Stimulated activated CD8-positive, alpha-beta memory T cell treated with anti-CD3 and anti-CD28 coated beads, Interleukin-15, amount 100 ng/mL, for 4 hours (primary cell): Measurements from ENCODE around the gene TNFSF12.
A peak's percentile ranks its signal among the peaks of the same experiment; 100 is the strongest.

ENCODE experiments used
- DNase-seq, 2 donors: peaks; one replicate each; pipeline ENCODE4 v3.0.0-alpha.2; 2020; ENCODE audit warnings: low read depth in 2 of 2

Gene TNFSF12

GRCh38 chr17:7569571-7569970 is 20.7 kb downstream of the TNFSF12 start:
- DNase-seq, result no peak

DNA sequence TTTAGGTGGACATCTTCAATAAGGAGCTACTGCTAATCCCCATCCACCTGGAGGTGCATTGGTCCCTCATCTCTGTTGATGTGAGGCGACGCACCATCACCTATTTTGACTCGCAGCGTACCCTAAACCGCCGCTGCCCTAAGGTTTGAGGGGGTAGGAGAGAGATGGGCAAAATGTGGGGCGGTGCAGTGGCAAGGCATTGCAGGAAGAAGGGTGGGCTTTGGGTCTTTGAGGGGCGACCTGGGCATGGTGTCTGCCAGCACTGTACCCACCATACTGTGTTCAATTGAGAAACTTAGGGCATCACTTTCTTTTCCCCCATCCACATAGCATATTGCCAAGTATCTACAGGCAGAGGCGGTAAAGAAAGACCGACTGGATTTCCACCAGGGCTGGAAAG is 21.5 kb downstream of the TNFSF12 start:
- DNase-seq, result no peak

DNA sequence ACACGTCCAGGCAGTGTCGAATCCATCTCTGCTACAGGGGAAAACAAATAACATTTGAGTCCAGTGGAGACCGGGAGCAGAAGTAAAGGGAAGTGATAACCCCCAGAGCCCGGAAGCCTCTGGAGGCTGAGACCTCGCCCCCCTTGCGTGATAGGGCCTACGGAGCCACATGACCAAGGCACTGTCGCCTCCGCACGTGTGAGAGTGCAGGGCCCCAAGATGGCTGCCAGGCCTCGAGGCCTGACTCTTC is 23.4 kb downstream of the TNFSF12 start:
- DNase-seq, result peak in 1 of 2 donors; percentile 99

DNA sequence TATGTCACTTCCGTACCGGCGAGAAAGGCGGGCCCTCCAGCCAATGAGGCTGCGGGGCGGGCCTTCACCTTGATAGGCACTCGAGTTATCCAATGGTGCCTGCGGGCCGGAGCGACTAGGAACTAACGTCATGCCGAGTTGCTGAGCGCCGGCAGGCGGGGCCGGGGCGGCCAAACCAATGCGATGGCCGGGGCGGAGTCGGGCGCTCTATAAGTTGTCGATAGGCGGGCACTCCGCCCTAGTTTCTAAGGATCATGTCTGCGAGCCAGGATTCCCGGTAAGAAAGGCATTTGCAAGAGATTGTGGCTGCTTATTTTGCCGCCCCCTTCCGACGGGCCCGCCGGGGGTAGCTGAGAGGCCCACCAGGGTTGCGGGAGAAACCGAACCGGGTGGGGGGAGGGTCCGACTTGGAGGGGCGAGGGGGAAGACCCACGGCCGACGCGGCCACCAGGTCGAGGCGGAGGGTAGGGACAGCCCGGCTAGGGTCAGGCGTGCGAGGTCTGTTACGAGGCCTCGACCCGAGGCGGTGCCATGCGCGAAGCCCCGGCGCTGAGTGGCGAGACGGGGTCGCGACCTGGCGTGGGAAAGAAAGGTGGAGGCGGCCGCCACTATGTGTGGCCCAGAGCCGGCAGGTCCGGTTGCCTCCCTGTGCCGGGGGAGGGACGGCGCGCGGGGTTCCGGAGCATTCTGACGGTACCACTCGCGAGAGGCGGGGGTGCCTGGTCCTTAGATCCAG is 23.9 kb downstream of the TNFSF12 start:
- DNase-seq, result peak in 1 of 2 donors; percentile 99

DNA sequence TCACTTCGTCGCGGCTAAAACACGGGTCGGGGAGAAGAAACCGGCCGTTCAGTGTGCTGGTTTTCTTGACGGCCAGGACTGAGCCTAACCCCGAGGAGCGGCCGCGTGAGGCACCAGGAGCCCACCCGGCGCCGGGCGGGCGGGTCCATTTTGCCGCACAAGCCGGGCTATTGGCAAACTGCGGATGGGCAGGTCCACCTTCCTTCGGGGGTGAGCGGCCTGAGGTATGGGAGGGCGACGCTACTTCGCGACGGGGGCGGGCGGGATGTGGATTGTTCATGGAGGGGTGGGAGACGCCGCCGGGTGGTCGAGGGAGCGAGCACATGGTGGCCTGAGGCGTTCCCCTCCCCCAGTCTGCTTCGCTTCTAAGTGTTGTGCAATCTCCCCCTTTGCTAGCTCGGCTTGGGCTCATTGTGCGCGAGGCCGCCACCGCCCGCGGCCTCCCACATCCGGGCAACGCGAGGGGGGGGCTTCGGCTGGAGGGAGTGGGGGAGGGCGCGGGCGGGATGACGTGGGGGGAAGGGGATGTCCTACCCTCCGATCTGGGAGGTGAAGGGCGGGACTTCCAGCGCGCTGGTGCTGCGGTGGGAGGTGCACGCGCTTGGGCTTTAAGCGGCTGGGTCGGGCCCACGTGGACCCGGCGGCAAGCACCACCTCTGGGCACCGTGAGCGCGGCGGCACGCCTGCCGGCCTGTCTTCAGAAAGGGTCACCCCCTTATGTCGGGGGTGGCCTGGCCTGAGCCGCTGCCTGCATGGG is 24.6 kb downstream of the TNFSF12 start:
- peak; percentile 86 for DNase-seq

DNA sequence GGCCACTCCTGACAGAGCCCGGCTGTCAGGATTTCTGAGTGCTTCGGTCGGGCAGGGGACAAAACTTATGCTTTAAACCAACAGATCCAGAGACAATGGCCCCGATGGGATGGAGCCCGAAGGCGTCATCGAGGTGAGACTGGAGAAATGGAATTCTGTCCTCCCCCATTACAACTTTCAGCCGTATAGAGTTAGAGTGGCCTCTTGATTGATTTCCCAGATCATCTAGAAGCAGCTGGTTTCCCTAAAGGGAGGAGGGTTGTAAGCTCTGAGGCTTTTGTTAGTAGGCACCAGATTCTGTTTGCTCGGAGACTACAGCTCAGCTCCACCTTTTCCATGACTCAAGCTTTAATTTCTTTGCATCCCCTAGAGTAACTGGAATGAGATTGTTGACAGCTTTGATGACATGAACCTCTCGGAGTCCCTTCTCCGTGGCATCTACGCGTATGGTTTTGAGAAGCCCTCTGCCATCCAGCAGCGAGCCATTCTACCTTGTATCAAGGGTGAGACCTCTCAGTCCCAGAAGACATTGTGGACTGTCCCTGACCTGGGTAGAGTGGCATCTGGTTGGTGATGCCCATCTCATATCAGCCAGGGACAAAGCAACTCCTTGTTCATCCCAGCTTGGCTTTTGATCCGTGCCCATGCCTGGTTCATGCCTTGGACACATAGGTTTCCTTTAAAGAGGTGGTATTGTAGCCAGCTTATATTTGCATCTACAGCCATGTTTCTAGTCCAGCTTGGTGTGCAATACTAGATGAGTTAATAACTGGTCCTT is 25.5 kb downstream of the TNFSF12 start:
- no peak for DNase-seq

DNA sequence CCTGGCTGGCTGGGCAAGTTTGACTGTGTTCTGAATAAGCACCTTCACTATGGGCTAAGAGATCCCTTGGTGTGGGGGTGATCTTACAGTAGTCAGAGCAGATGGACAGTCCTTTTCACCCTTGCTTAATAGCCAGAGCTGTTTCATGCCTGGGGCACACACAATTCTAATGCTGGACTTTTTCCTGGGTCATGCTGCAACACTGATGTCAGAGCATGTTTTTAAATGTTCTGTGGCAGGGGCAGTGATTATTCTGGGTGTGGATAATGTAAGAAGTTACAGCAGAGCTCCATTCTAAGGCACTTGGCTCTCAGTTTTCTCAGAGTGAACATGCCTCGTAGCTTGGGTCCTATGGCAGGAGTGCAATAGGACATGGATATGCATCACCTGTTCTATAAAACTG is 26.6 kb downstream of the TNFSF12 start:
- DNase-seq, result no peak

DNA sequence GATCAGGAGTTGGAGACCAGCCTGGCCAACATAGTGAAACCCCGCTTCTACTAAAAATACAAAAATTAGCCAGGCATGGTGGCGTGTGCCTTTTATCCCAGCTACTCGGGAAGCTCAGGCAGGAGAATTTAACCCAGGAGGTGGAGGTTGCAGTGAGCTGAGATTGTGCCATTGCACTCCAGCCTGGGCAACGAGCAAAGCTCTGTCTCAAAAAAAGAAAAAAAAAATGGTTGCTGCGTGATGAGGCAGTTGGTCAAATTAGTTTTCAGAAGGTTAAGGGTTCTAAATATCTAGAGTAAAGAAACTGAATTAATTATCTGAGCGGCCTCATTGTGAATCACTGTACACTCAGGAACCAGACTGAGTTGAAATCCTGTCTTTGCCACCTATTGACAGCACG is 27.1 kb downstream of the TNFSF12 start:
- DNase-seq, result no peak

GRCh38 chr17:7576432-7576937 is 27.6 kb downstream of the TNFSF12 start:
- DNase-seq, result no peak

DNA sequence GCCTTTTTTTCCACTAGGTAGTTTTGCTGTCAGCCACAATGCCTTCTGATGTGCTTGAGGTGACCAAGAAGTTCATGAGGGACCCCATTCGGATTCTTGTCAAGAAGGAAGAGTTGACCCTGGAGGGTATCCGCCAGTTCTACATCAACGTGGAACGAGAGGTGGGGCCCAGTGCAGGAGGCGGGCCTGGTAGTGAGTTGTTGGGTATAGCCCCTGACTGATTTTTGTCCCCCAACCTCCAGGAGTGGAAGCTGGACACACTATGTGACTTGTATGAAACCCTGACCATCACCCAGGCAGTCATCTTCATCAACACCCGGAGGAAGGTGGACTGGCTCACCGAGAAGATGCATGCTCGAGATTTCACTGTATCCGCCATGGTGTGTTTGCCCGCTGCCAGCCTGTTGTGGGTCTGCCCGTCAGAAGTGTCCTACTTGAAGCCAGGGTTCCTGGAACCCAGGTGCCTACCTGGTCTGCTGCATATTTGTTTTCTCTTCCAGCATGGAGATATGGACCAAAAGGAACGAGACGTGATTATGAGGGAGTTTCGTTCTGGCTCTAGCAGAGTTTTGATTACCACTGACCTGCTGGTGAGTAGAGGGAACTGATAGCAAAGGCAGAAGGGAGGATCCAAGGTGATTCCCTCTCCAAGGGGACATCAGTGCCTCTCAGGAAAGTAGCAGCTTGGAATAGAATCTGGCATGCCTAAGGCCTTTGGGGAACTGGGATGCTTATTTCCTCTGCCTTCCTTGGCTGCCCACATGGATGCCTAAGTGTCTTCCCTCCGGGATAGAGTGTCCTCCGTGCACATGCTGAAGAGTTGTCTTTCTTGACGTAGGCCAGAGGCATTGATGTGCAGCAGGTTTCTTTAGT is 28.7 kb downstream of the TNFSF12 start:
- DNase-seq, result no peak

- DNase-seq, result peak; percentile 45 to 62
These were observed 30.4 kb downstream of the TNFSF12 start, which contains the start of gene CD68 for GRCh38 chr17:7579001-7579833. CD68 (plus strand) TSS chr17:7579638; CDS start chr17:7579678, 40 bp downstream.

GRCh38 chr17:7579834-7580603 is 31.2 kb downstream of the TNFSF12 start:
- DNase-seq, result no peak

- no peak for DNase-seq
These were observed 32.0 kb downstream of the TNFSF12 start for GRCh38 chr17:7580604-7581575.

DNA sequence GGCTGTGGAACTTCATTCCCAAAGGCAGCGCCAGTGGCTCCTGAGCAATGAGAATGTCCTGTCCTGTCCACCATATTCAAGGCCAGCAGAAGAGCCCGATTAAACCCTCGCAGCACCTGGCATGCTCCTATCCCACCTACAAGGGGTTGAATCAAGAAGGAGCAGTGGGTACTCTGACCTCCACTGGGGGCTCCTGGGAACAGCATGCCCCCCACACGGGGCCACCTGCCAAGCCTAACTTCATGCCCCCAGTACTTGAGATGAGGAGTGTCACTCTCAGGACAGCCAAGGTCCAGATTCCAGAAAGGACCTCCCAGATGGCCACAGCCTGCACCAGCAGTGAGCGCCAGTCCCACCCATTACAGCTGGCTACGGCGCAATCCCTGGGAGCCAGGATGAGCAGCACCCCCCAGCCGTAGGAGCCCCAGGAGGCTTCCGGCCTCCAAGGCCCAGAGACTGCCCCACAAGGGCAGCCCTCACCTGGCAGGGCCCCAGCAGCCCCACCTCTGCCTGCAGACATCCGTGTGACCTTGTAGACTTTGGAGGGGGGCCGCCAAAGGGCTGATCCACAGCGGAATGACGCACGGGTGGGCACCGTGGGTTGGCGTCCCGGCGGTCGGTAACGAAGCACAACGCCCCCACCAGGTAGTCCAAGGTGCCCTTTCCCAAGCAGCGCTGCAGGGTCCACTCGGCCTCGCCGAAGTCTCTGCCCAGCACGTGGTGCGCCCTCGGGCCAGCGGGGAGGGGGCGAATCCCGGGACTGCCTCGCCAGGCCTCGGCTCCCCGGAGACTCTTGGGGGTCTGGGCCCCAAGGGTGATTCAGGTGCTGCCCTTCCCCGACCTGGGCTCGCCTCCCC is 33.8 kb downstream of the TNFSF12 start:
- no peak for DNase-seq

- peak; percentile 87 to 89 for DNase-seq
These were observed 34.6 kb downstream of the TNFSF12 start, which contains the start of gene MPDU1 for GRCh38 chr17:7583253-7584109. MPDU1 (plus strand) TSS chr17:7583852; CDS start chr17:7583863, 11 bp downstream.

- no peak for DNase-seq
These were observed 38.0 kb downstream of the TNFSF12 start for GRCh38 chr17:7586673-7587419.
